ENCODE measurements around the gene FEM1C. TPM values are rescaled to one million over a fixed set of nuclear protein-coding genes. Genes with fewer than 3 reads are reported as not detected.

The FEM1C gene
- total and polyA plus RNA-seq, 10 donors = 3.1 to 22.7 (median 16.9) TPM

DNA sequence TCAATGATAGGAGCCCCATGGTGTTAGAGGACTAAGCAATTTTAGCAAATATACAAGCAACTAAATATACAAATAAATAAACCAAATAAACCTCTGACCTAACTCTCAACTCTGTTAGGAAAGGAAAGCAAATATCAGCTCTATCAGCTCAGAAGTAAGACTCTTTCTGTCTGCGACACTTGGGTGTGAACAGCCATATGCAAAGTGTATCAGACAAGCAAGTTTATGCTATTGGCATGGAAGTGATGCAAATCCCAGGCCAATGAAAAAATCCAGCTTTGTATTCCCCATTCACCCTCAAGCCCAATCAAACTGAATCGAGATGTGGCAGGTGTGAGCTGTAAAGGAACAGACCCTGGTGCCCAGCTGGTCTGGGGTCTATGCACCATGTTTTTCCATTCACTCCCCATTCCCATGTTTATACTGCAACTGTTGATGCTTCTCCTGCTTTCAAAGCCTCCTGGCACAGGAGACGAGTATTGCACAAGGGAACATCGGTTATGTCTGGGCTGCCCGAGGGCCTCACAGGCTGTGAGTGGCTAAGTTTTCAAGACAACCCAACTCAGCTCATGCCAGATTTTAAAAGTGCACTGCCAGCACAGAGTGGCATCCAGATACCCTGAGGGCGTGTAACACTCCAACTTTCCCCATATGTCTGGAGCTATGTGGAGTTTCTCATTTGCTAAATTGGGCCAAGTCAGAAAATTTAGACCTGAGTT, 73.1 kb downstream of the FEM1C start:
- TF ChIP-seq, protein P1, sequence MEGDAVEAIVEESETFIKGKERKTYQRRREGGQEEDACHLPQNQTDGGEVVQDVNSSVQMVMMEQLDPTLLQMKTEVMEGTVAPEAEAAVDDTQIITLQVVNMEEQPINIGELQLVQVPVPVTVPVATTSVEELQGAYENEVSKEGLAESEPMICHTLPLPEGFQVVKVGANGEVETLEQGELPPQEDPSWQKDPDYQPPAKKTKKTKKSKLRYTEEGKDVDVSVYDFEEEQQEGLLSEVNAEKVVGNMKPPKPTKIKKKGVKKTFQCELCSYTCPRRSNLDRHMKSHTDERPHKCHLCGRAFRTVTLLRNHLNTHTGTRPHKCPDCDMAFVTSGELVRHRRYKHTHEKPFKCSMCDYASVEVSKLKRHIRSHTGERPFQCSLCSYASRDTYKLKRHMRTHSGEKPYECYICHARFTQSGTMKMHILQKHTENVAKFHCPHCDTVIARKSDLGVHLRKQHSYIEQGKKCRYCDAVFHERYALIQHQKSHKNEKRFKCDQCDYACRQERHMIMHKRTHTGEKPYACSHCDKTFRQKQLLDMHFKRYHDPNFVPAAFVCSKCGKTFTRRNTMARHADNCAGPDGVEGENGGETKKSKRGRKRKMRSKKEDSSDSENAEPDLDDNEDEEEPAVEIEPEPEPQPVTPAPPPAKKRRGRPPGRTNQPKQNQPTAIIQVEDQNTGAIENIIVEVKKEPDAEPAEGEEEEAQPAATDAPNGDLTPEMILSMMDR (IDR thresholded peaks at IDR 0.05 in 8 of 11, conservative IDR thresholded peaks at IDR 0.05 in 3 of 11) = no peak
- TF ChIP-seq POLR2A (IDR thresholded peaks at IDR 0.05) (no peak), POLR2AphosphoS5 (IDR thresholded peaks at IDR 0.05) (no peak)
- Histone ChIP-seq H3K36me3 (no peaks in the 10 kb centered on the region), H3K27ac (no peak overlapping the region), H3K4me3 (no peak overlapping the region), H3K27me3 (replicated peaks in 1 of 7) (peaks cover 0 to 14% (median 0%) of the 10 kb centered on the region in 7 donors), H3K9me3 (no peaks in the 10 kb centered on the region), H3K4me1 (no peaks in the 10 kb centered on the region)
- intact Hi-C loops (cut with DNase I; ENCODE audit: low total_unique reads) = no loop called here
- WGBS, 5 donors = 77 to 95% (median 91%) methylated on average over 6 of the region's 6 CpGs
- no peak for DNase-seq

DNA sequence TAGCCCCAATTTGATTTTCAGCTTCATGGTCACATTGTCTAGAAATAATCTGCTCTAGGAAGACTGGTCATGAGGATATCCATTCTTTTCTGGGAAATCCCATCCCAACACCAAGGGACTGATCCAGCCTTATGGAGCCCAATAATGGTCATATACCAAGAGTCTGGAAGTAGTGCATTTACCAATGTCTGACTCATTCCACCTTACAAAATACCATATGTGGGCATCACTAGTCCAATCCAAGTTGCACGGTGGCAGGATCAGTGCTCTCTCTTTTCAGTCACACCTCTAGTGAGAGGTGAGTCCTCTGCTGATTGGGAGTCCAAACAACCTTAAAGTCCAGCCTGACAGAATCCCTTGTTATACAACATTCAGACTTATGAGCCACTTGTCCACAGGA, 73.7 kb downstream of the FEM1C start:
- TF ChIP-seq POLR2AphosphoS5 (IDR thresholded peaks at IDR 0.05) = no peak
- no peak for TF ChIP-seq POLR2A (IDR thresholded peaks at IDR 0.05)
- TF ChIP-seq, protein P1 (IDR thresholded peaks at IDR 0.05 in 8 of 11, conservative IDR thresholded peaks at IDR 0.05 in 3 of 11) = no peak
- WGBS, 5 donors = 85 to 100% (median 93%) methylated on average over 1 of the region's 1 CpG
- no peaks in the 10 kb centered on the region for H3K4me1 ChIP-seq

More for the DNA sequence above, 73.7 kb downstream of the FEM1C start:
- no peak for DNase-seq
- intact Hi-C loops (cut with DNase I; ENCODE audit: low total_unique reads) = no loop called here
- Histone ChIP-seq H3K27ac (no peak overlapping the region), H3K4me3 (no peak overlapping the region), H3K27me3 (replicated peaks in 1 of 7) (peaks cover 0 to 14% (median 0%) of the 10 kb centered on the region in 7 donors), H3K9me3 (no peaks in the 10 kb centered on the region), H3K36me3 (no peaks in the 10 kb centered on the region)

Small RNA genes lying within 50 kb of the gene (small RNA-seq; reads per million reads assigned to genes)
- 0 reads per million in 4 donors for gene AC008628.1
- gene AC008628.2 = 0 reads per million in 4 donors

Other genes with a start within 250 kb of the FEM1C start
- gene CCDC112, start 248.1 kb downstream of the FEM1C start, total RNA-seq = 10 to 100 TPM in 1 of 7 donors, 1 to 10 TPM in 6; 3.4 to 12.7 (median 5.9) TPM
- gene CCDC112, start 248.1 kb downstream of the FEM1C start, polyA plus RNA-seq = 1 to 10 TPM; 3.7 to 4.5 (median 4.0) TPM
- 1 to 10 TPM; 5.1 to 9.2 (median 7.9) TPM for gene TICAM2, start 57.7 kb upstream of the FEM1C start, total RNA-seq
- 1 to 10 TPM; 2.9 to 4.2 (median 2.9) TPM for gene TICAM2, start 57.7 kb upstream of the FEM1C start, polyA plus RNA-seq
- 10 to 100 TPM; 56.7 to 70.9 (median 68.6) TPM for gene TMED7, start 81.3 kb upstream of the FEM1C start, total RNA-seq
- gene TMED7, start 81.3 kb upstream of the FEM1C start, polyA plus RNA-seq = 10 to 100 TPM in 2 of 3 donors, 1 to 10 TPM in 1; 8.4 to 13.7 (median 12.5) TPM

Data from spleen (tissue), 11 donors.